Caki2 (cell line): ENCODE data around the gene LPCAT1. TPM values are rescaled to one million over a fixed set of nuclear protein-coding genes. Genes with fewer than 3 reads are reported as not detected.
"Not testable (repeated sequence)": the region's sequence is repeated elsewhere in the genome, so short reads cannot be mapped to it uniquely, and the experiment has no call there.

Experiments
- DNase-seq: peaks from one replicate; pipeline ENCODE4 v3.0.0-alpha.2; 2015; ENCODE audit warnings: low read depth
- in situ Hi-C: cut with HindIII; loops from 2 replicates; pipeline ENCODE4 v1.10.0; 2016; ENCODE audit warnings: low sequenced_read_pairs, low pct_unique_long_range_greater_than_20kb, mixed read lengths
- total RNA-seq: library from RNA; depleted of rRNA; stranded (reverse); fragments of >200 nt; shearing (Covaris generic); gene quantifications from 2 replicates; pipeline ENCODE4 v1.2.3, GENCODE V29; 2014; ENCODE audit warnings: low replicate concordance; rRNA removed

LPCAT1 gene
- total RNA-seq, result 68.0 and 109 TPM in 2 replicates

GRCh38 chr5:1523793-1524480, at the start of gene LPCAT1:
Gene LPCAT1, minus strand, starts transcription at chr5:1523960. Its CDS starts 116 bp downstream, at chr5:1523844.
- in situ Hi-C loops, result no loop called here
- peak; percentile 63 for DNase-seq

- DNase-seq, in situ Hi-C loops: not testable (repeated sequence)
These were observed 48.1 kb upstream of the LPCAT1 start for GRCh38 chr5:1571875-1572274.

- in situ Hi-C loops, result no loop called here
- no peak for DNase-seq
These were observed 47.2 kb upstream of the LPCAT1 start for GRCh38 chr5:1570975-1571374.

GRCh38 chr5:1568201-1568979, 44.6 kb upstream of the LPCAT1 start:
- in situ Hi-C loops, result no loop called here
- peak; percentile 92 for DNase-seq

- DNase-seq, in situ Hi-C loops: not testable (repeated sequence)
These were observed 43.9 kb upstream of the LPCAT1 start for GRCh38 chr5:1567527-1568200.

GRCh38 chr5:1565737-1566734, 42.3 kb upstream of the LPCAT1 start:
- in situ Hi-C loops, result no loop called here
- DNase-seq, result no peak

GRCh38 chr5:1564824-1565736, 41.3 kb upstream of the LPCAT1 start:
- in situ Hi-C loops, result no loop called here
- no peak for DNase-seq

- peak; percentile 72 for DNase-seq
- in situ Hi-C loops, result no loop called here
These were observed 40.5 kb upstream of the LPCAT1 start for GRCh38 chr5:1564182-1564748.

GRCh38 chr5:1563617-1564181, 39.9 kb upstream of the LPCAT1 start:
- DNase-seq, result no peak
- in situ Hi-C loops, result no loop called here

GRCh38 chr5:1563051-1563461, 39.3 kb upstream of the LPCAT1 start:
- in situ Hi-C loops, result no loop called here
- no peak for DNase-seq

- DNase-seq, result no peak
- in situ Hi-C loops, result no loop called here
These were observed 38.8 kb upstream of the LPCAT1 start for GRCh38 chr5:1562599-1562998.

GRCh38 chr5:1561402-1561929, 37.7 kb upstream of the LPCAT1 start:
- in situ Hi-C loops, result no loop called here
- DNase-seq, result no peak

- in situ Hi-C loops, DNase-seq: not testable (repeated sequence)
These were observed 36.7 kb upstream of the LPCAT1 start for GRCh38 chr5:1560499-1560898.

- in situ Hi-C loops, result no loop called here
- no peak for DNase-seq
These were observed 35.2 kb upstream of the LPCAT1 start for GRCh38 chr5:1558944-1559343.

- in situ Hi-C loops, result no loop called here
- no peak for DNase-seq
These were observed 33.5 kb upstream of the LPCAT1 start for GRCh38 chr5:1557114-1557873.
